Measurements from ENCODE around the gene PKP3. TPM values are rescaled to one million over a fixed set of nuclear protein-coding genes. Genes with fewer than 3 reads are reported as not detected.
"Not testable (repeated sequence)": the region's sequence is repeated elsewhere in the genome, so short reads cannot be mapped to it uniquely, and the experiment has no call there.

The PKP3 gene
- total RNA-seq, 2 donors from 2014 or later = 2.0 to 5.9 TPM

DNA sequence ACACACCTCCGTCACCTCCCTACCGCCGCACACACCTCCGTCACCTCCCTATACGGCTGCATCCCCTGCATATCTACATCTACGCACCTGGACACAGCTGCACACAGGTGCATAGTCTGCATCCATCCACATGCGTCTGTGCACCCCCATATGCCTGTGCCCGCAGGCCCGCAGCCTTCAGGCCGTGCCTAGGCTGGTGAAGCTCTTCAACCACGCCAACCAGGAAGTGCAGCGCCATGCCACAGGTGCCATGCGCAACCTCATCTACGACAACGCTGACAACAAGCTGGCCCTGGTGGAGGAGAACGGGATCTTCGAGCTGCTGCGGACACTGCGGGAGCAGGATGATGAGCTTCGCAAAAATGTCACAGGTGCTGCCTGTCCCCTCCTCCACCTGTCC lies 4.8 kb downstream of the PKP3 start:
- H3K27me3 ChIP-seq (replicated peaks; ENCODE audit: insufficient read depth) = no peaks in the 10 kb centered on the region
- no peak for ATAC-seq (ENCODE audit: insufficient number of reproducible peaks, low FRiP score, low read depth)
- H3K4me1 ChIP-seq (ENCODE audit: control insufficient read depth in 1 of 2, low read depth in 2 of 2) = peaks cover 0 to 7% of the 10 kb centered on the region in 2 donors
- no peaks in the 10 kb centered on the region for H3K36me3 ChIP-seq
- H3K9me3 ChIP-seq = no peaks in the 10 kb centered on the region
- no peak overlapping the region for H3K27ac ChIP-seq
- TF ChIP-seq, protein P1, sequence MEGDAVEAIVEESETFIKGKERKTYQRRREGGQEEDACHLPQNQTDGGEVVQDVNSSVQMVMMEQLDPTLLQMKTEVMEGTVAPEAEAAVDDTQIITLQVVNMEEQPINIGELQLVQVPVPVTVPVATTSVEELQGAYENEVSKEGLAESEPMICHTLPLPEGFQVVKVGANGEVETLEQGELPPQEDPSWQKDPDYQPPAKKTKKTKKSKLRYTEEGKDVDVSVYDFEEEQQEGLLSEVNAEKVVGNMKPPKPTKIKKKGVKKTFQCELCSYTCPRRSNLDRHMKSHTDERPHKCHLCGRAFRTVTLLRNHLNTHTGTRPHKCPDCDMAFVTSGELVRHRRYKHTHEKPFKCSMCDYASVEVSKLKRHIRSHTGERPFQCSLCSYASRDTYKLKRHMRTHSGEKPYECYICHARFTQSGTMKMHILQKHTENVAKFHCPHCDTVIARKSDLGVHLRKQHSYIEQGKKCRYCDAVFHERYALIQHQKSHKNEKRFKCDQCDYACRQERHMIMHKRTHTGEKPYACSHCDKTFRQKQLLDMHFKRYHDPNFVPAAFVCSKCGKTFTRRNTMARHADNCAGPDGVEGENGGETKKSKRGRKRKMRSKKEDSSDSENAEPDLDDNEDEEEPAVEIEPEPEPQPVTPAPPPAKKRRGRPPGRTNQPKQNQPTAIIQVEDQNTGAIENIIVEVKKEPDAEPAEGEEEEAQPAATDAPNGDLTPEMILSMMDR (IDR thresholded peaks at IDR 0.05) = no peak
- no peak for DNase-seq (ENCODE audit: low spot score)
- no peak overlapping the region for H3K4me3 ChIP-seq

DNA sequence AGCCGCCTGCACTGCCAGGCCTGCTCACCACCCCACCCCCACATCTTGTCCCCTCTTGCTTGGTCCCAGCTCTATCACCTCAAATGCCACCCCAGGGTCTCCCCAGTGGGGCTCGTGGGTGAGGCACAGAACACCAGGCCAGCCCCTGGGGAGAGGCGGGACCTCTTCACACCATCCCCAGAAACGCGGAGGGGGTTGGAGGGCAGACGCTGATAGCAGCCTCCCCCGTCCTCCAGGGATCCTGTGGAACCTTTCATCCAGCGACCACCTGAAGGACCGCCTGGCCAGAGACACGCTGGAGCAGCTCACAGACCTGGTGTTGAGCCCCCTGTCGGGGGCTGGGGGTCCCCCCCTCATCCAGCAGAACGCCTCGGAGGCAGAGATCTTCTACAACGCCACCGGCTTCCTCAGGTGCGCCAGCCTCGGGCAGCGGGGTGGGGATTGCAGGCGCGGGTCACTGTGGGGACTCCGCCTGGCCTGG lies 5.8 kb downstream of the PKP3 start:
- Histone ChIP-seq H3K36me3 (no peaks in the 10 kb centered on the region), H3K4me3 (no peak overlapping the region), H3K27ac (no peak overlapping the region), H3K9me3 (no peaks in the 10 kb centered on the region), H3K4me1 (ENCODE audit: control insufficient read depth in 1 of 2, low read depth in 2 of 2) (peaks cover 0 to 7% of the 10 kb centered on the region in 2 donors), H3K27me3 (replicated peaks; ENCODE audit: insufficient read depth) (no peaks in the 10 kb centered on the region)
- ATAC-seq (ENCODE audit: insufficient number of reproducible peaks, low FRiP score, low read depth) (no peak), DNase-seq (ENCODE audit: low spot score) (no peak)
- TF ChIP-seq, protein P1 (IDR thresholded peaks at IDR 0.05) = no peak

DNA sequence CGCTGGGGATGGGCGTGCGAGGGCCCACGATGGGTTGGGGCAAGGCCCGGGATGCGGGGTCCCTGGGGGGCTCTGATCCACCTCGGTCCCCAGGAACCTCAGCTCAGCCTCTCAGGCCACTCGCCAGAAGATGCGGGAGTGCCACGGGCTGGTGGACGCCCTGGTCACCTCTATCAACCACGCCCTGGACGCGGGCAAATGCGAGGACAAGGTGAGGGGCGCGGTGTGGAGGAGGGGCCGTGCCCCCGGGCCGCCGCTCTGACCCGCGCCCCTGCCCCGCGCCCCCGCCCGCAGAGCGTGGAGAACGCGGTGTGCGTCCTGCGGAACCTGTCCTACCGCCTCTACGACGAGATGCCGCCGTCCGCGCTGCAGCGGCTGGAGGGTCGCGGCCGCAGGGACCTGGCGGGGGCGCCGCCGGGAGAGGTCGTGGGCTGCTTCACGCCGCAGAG lies 6.3 kb downstream of the PKP3 start:
- Histone ChIP-seq H3K36me3 (no peaks in the 10 kb centered on the region), H3K27ac (no peak overlapping the region), H3K4me1 (ENCODE audit: control insufficient read depth in 1 of 2, low read depth in 2 of 2) (peaks cover 0 to 7% of the 10 kb centered on the region in 2 donors), H3K27me3 (replicated peaks; ENCODE audit: insufficient read depth) (no peaks in the 10 kb centered on the region), H3K9me3 (no peaks in the 10 kb centered on the region), H3K4me3 (no peak overlapping the region)
- DNase-seq (ENCODE audit: low spot score) = no peak
- TF ChIP-seq, protein P1 (IDR thresholded peaks at IDR 0.05) = no peak
- no peak for ATAC-seq (ENCODE audit: insufficient number of reproducible peaks, low FRiP score, low read depth)

- not testable (repeated sequence) for H3K4me3 ChIP-seq; DNase-seq (ENCODE audit: low spot score); H3K36me3 ChIP-seq; H3K27me3 ChIP-seq (replicated peaks; ENCODE audit: insufficient read depth); H3K9me3 ChIP-seq; H3K27ac ChIP-seq; ATAC-seq (ENCODE audit: insufficient number of reproducible peaks, low FRiP score, low read depth)
- peaks cover under 1 to 14% of the 10 kb centered on the region in 2 donors for H3K4me1 ChIP-seq (ENCODE audit: control insufficient read depth in 1 of 2, low read depth in 2 of 2)
These were observed 7.2 kb downstream of the PKP3 start for GRCh38 chr11:401196-401595.

DNA sequence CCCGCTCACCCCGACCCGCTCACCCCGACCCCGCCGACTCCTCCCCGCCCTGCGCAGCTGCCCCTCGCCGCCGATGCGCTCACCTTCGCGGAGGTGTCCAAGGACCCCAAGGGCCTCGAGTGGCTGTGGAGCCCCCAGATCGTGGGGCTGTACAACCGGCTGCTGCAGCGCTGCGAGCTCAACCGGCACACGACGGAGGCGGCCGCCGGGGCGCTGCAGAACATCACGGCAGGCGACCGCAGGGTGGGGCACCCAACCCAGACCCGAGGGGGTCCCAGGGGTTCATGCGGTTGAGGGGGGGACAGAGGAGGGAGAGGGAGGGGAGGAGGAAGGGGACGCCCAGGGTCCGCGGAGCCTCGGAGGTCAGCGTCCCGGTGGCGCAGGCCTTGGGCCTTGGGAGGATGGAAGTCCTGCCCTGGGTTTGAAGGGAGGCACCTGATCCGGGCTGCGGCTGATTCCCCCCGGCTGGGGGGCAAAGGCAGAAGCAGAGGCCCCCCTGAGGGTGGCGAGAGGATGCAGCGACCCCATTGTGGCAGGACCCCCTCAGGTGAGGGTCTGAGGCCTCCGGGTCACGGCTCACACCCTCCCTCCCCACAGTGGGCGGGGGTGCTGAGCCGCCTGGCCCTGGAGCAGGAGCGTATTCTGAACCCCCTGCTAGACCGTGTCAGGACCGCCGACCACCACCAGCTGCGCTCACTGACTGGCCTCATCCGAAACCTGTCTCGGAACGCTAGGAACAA lies 9.2 kb downstream of the PKP3 start:
- TF ChIP-seq, protein P1 (IDR thresholded peaks at IDR 0.05) = no peak
- Histone ChIP-seq H3K36me3 (no peaks in the 10 kb centered on the region), H3K4me3 (no peak overlapping the region), H3K27ac (no peak overlapping the region), H3K27me3 (replicated peaks; ENCODE audit: insufficient read depth) (no peaks in the 10 kb centered on the region), H3K4me1 (ENCODE audit: control insufficient read depth in 1 of 2, low read depth in 2 of 2) (peaks cover 6 to 13% of the 10 kb centered on the region in 2 donors), H3K9me3 (no peaks in the 10 kb centered on the region)
- DNase-seq (ENCODE audit: low spot score) (no peak), ATAC-seq (ENCODE audit: insufficient number of reproducible peaks, low FRiP score, low read depth) (no peak)

Measured in thoracic aorta (tissue), 2 donors.